Hepatocyte (in vitro differentiated cells): Measurements from ENCODE around the gene KIAA2012. TPM values are rescaled to one million over a fixed set of nuclear protein-coding genes. Genes with fewer than 3 reads are reported as not detected.

Source experiments
- DNase-seq: peaks from one replicate; pipeline ENCODE4 v3.0.0-alpha.2; 2016; ENCODE audit warnings: low spot score
- H2AFZ ChIP-seq: fragments of 200-600 bp; sonication (generic); 2 replicates; pipeline ENCODE4 v1.6.0; 2016; ENCODE audit warnings: antibody characterized with exemption, mild to moderate bottlenecking
- H3K27ac ChIP-seq: fragments of 200-600 bp; sonication (generic); 2 replicates; pipeline ENCODE4 v1.5.1; 2016; ENCODE audit warnings: mild to moderate bottlenecking
- H3K27me3 ChIP-seq: fragments of 200-600 bp; sonication (generic); 2 replicates; pipeline ENCODE4 v1.6.1; 2016
- H3K36me3 ChIP-seq: fragments of 200-600 bp; sonication (generic); replicated peaks from 2 replicates; pipeline ENCODE4 v1.5.1; 2016; ENCODE audit warnings: low read depth; ENCODE audit not compliant: insufficient read depth
- H3K4me1 ChIP-seq: fragments of 200-600 bp; sonication (generic); 2 replicates; pipeline ENCODE4 v1.5.1; 2016; ENCODE audit warnings: mild to moderate bottlenecking, moderate library complexity; ENCODE audit not compliant: insufficient read depth
- H3K4me2 ChIP-seq: fragments of 200-600 bp; sonication (generic); 2 replicates; pipeline ENCODE4 v1.6.0; 2016
- H3K4me3 ChIP-seq: fragments of 200-600 bp; sonication (generic); 2 replicates; pipeline ENCODE4 v1.5.1; 2016; ENCODE audit warnings: mild to moderate bottlenecking
- H3K79me2 ChIP-seq: fragments of 200-600 bp; sonication (generic); 2 replicates; pipeline ENCODE4 v1.6.0; 2017; ENCODE audit warnings: mild to moderate bottlenecking
- H3K9me2 ChIP-seq: fragments of 200-600 bp; sonication (generic); replicated peaks from 2 replicates; pipeline ENCODE4 v1.6.0; 2017; ENCODE audit warnings: mild to moderate bottlenecking; ENCODE audit not compliant: insufficient read depth
- H3K9me3 ChIP-seq: fragments of 200-600 bp; sonication (generic); 2 replicates; pipeline ENCODE4 v1.5.1; 2016; ENCODE audit warnings: low read depth, mild to moderate bottlenecking
- H4K20me1 ChIP-seq: fragments of 200-600 bp; sonication (generic); 2 replicates; pipeline ENCODE4 v1.6.0; 2016; ENCODE audit warnings: mild to moderate bottlenecking; ENCODE audit not compliant: insufficient read depth, poor library complexity, severe bottlenecking
- CTCF ChIP-seq: fragments of 200-600 bp; sonication (generic); IDR thresholded peaks from 2 replicates; pipeline ENCODE4 v1.5.1; 2016; ENCODE audit warnings: antibody characterized with exemption, mild to moderate bottlenecking; ENCODE audit not compliant: poor library complexity
- EZH2 ChIP-seq: fragments of 200-600 bp; sonication (generic); IDR thresholded peaks from 2 replicates; pipeline ENCODE4 v1.6.1; 2016; ENCODE audit warnings: antibody characterized with exemption, mild to moderate bottlenecking, borderline replicate concordance
- EZH2phosphoT487 ChIP-seq: fragments of 200-600 bp; sonication (generic); IDR thresholded peaks from one replicate; pipeline ENCODE4 v1.6.1; 2018; ENCODE audit warnings: antibody characterized with exemption, mild to moderate bottlenecking, low read depth, moderate library complexity; ENCODE audit not compliant: unreplicated experiment, severe bottlenecking
- WGBS: methylation state at CpG from one replicate; pipeline ENCODE4 v1.1.6; 2016; ENCODE audit warnings: low lambda C conversion rate; ENCODE audit errors: missing lambda C conversion rate; 5-methylcytosine and 5-hydroxymethylcytosine counted together
- polyA plus RNA-seq: library from polyadenylated mRNA; unstranded; fragments of >200 nt; fragmentation: Nextera tagmentation; extraction: Ambion mirVana; gene quantifications from 2 replicates; pipeline ENCODE4 v1.2.1, GENCODE V29; 2016
- total RNA-seq: library from RNA; depleted of rRNA; stranded (reverse); fragments of >200 nt; gene quantifications from 2 replicates; pipeline ENCODE4 v1.2.3, GENCODE V29; 2014

The KIAA2012 gene
- total and polyA plus RNA-seq, 2 experiments from 2014 or later: 0.27 TPM; not detected in 1

- TF ChIP-seq CTCF (no peak), EZH2phosphoT487 (no peak), EZH2 (no peak)
- Histone ChIP-seq H2AFZ (no peak overlapping the region), H3K9me2 (no peaks in the 10 kb centered on the region), H3K79me2 (no peaks in the 10 kb centered on the region), H3K36me3 (no peaks in the 10 kb centered on the region), H3K4me1 (peaks cover 11% of the 10 kb centered on the region), H3K27me3 (no peaks in the 10 kb centered on the region), H3K9me3 (no peaks in the 10 kb centered on the region), H3K4me3 (no peak overlapping the region), H3K27ac (no peak overlapping the region), H3K4me2 (no peak overlapping the region), H4K20me1 (no peaks in the 10 kb centered on the region)
- no peak for DNase-seq
- WGBS: 61% methylated on average over 4 of the region's 4 CpGs
These were observed 68.4 kb downstream of the KIAA2012 start for GRCh38 chr2:202141329-202141947.

- Histone ChIP-seq H3K79me2 (no peaks in the 10 kb centered on the region), H3K27me3 (no peaks in the 10 kb centered on the region), H3K4me3 (no peak overlapping the region), H3K36me3 (no peaks in the 10 kb centered on the region), H3K4me1 (peaks cover 11% of the 10 kb centered on the region), H3K9me2 (no peaks in the 10 kb centered on the region), H2AFZ (no peak overlapping the region), H4K20me1 (no peaks in the 10 kb centered on the region), H3K9me3 (no peaks in the 10 kb centered on the region), H3K4me2 (no peak overlapping the region), H3K27ac (no peak overlapping the region)
- no peak for TF ChIP-seq EZH2phosphoT487
- no peak for TF ChIP-seq CTCF
- TF ChIP-seq EZH2: no peak
- no peak for DNase-seq
- 83% methylated on average over 1 of the region's 1 CpG for WGBS
These were observed 69.5 kb downstream of the KIAA2012 start for GRCh38 chr2:202142540-202142939.

- Histone ChIP-seq H4K20me1 (no peaks in the 10 kb centered on the region), H3K4me3 (no peak overlapping the region), H3K27me3 (no peaks in the 10 kb centered on the region), H3K79me2 (no peaks in the 10 kb centered on the region), H3K36me3 (no peaks in the 10 kb centered on the region), H3K9me3 (no peaks in the 10 kb centered on the region), H3K4me1 (peaks cover 11% of the 10 kb centered on the region), H3K9me2 (no peaks in the 10 kb centered on the region), H2AFZ (no peak overlapping the region), H3K27ac (no peak overlapping the region), H3K4me2 (no peak overlapping the region)
- no peak for TF ChIP-seq EZH2phosphoT487
- TF ChIP-seq CTCF: no peak
- TF ChIP-seq EZH2: no peak
- no peak for DNase-seq
- 54% methylated on average over 4 of the region's 4 CpGs for WGBS
These were observed 74.7 kb downstream of the KIAA2012 start for GRCh38 chr2:202147775-202148174.
